ENCODE data around the gene SMIM15.

SMIM15 gene

DNA sequence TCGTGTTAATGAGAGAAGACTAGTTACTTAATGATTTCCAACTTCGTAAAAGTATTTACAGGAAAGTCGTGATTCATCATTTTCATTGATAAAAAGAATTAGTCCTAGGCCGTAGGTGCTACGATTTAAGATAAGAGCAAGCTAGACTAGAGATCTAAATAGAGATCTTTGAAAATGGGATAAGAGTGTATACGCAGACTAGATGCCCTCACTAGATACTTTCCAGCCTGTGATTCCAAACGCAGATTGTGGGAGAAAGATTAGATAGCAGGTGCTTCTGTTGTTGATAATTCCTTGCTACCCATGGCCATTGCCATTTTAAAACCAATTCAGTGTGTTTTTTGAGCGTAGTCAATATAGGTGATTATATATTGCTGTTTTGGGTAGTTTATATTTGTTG lies 6.7 kb upstream of the SMIM15 start:
- no peak for DNase-seq
- intact Hi-C loops (cut with DNase I; ENCODE audit: low total_unique reads): loop anchor here (10.0 kb wide), 1 partner anchor 224 kb away; the partner anchor contains the start of genes ERCC8 and NDUFAF2
- Histone ChIP-seq H3K4me1 (peaks cover 0 to 7% (median 3%) of the 10 kb centered on the region in 4 donors), H3K9me3 (no peaks in the 10 kb centered on the region), H3K27ac (no peak overlapping the region), H3K36me3 (no peaks in the 10 kb centered on the region), H3K4me3 (no peak overlapping the region), H3K27me3 (no peaks in the 10 kb centered on the region)
- TF ChIP-seq, protein P1, sequence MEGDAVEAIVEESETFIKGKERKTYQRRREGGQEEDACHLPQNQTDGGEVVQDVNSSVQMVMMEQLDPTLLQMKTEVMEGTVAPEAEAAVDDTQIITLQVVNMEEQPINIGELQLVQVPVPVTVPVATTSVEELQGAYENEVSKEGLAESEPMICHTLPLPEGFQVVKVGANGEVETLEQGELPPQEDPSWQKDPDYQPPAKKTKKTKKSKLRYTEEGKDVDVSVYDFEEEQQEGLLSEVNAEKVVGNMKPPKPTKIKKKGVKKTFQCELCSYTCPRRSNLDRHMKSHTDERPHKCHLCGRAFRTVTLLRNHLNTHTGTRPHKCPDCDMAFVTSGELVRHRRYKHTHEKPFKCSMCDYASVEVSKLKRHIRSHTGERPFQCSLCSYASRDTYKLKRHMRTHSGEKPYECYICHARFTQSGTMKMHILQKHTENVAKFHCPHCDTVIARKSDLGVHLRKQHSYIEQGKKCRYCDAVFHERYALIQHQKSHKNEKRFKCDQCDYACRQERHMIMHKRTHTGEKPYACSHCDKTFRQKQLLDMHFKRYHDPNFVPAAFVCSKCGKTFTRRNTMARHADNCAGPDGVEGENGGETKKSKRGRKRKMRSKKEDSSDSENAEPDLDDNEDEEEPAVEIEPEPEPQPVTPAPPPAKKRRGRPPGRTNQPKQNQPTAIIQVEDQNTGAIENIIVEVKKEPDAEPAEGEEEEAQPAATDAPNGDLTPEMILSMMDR (IDR thresholded peaks at IDR 0.05): no peak

DNA sequence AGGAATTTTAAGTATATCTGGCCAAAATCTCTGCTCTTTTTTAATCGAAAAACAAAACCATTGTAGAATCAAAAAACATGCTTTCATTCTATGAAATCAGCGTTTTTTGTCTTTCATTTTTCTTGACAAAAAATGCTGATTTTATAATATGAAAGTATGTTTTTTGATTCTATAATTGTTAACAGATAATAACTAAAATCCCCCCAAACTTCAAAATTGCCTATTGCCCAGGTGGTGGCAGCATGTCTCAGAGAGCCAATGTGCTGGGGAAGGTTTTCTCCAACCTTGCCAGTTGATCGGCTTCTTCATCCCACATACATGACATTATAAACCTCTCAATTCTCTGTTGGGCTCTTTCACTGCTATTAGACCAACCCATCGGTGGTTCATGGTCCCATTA lies 5.1 kb upstream of the SMIM15 start:
- H3K9me3 ChIP-seq: no peaks in the 10 kb centered on the region
- DNase-seq: no peak
- H3K27me3 ChIP-seq: no peaks in the 10 kb centered on the region
- TF ChIP-seq, protein P1 (IDR thresholded peaks at IDR 0.05): peak in 1 of 2 experiments; percentile 18
- H3K4me1 ChIP-seq: peaks cover 0 to 13% (median 3%) of the 10 kb centered on the region in 4 donors
- H3K27ac ChIP-seq: no peak overlapping the region
- intact Hi-C loops (cut with DNase I; ENCODE audit: low total_unique reads): loop anchor here (10.0 kb wide), 1 partner anchor 223 kb away; the partner anchor contains the start of genes ERCC8 and NDUFAF2
- H3K36me3 ChIP-seq: no peaks in the 10 kb centered on the region
- no peak overlapping the region for H3K4me3 ChIP-seq

DNA sequence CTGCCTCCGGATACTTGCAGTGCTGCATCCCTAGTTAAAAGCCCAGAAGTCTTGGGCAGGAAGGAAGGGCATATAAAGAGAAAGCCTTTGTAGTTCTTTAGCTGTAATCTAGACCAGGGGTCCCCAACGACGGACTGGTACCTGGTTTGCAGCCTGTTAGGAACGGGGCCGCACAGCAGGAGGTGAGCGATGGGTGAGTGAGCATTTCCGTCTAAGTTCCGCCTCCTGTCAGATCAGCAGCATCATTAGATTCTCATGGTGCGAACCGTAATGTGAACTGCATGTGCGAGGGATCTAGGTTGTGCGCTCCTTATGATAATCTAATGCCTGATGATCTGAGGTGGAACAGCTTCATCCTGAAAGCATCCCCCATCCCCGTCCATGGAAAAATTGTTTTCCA lies 1.6 kb upstream of the SMIM15 start:
- no peak for DNase-seq
- Histone ChIP-seq H3K4me1 (peaks cover 0 to 35% (median 8%) of the 10 kb centered on the region in 4 donors), H3K9me3 (no peaks in the 10 kb centered on the region), H3K27me3 (no peaks in the 10 kb centered on the region), H3K4me3 (no peak overlapping the region), H3K36me3 (peaks cover 0 to 13% (median 12%) of the 10 kb centered on the region in 3 donors), H3K27ac (no peak overlapping the region)
- intact Hi-C loops (cut with DNase I; ENCODE audit: low total_unique reads): loop anchor here (5.0 to 10.0 kb wide), 3 partner anchors 118 to 219 kb away; partner anchors contain the start of genes ERCC8, NDUFAF2 and ZSWIM6
- TF ChIP-seq, protein P1 (IDR thresholded peaks at IDR 0.05): no peak

DNA sequence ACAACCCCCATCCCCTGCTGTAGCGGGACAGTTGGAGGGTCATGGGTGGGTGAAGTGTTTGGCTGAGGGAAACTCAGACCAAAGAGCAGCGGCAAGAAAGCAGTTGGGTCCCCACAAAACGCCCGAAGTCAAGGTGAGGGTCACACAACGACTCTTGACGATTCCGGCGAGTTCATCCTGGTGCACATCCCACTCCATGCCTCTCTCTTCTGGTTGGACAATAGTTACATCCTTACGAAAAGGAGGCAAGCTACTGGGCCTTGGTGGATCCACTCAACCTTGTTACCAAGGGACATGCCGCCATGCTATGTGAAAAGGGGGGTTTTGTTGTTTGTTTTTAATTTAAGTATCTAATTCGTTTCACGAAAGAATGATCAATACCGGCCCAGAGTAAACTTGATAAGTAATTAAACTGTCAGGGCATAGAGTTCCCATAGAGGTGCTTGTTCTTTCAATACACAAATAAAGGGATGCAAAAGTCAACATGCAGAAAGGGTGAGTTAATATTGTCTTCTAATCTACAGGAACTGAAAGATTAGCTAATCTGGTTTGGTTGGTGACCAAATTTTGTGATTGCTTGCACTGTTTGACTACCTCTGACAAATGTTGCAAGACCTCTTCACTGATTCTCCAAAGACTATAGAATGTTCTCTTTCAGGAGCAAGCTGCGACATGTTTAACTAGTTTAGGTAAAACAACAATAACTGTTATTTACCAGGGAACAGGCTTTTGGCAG lies 732 bp upstream of the SMIM15 start:
- Histone ChIP-seq H3K4me1 (peaks cover 0 to 35% (median 8%) of the 10 kb centered on the region in 4 donors), H3K4me3 (peak overlapping the region; percentile 78), H3K9me3 (no peaks in the 10 kb centered on the region), H3K27ac (peak overlapping the region; percentile 91 to 92), H3K36me3 (peaks cover 0 to 17% (median 12%) of the 10 kb centered on the region in 3 donors), H3K27me3 (no peaks in the 10 kb centered on the region)
- DNase-seq: no peak
- intact Hi-C loops (cut with DNase I; ENCODE audit: low total_unique reads): loop anchor here (5.0 to 10.0 kb wide), 3 partner anchors 119 to 218 kb away; partner anchors contain the start of genes ERCC8, NDUFAF2 and ZSWIM6
- TF ChIP-seq, protein P1 (IDR thresholded peaks at IDR 0.05): no peak

- TF ChIP-seq, protein P1 (IDR thresholded peaks at IDR 0.05): no peak
- Histone ChIP-seq H3K4me1 (peaks cover 0 to 35% (median 8%) of the 10 kb centered on the region in 4 donors), H3K9me3 (no peaks in the 10 kb centered on the region), H3K27me3 (no peaks in the 10 kb centered on the region), H3K4me3 (no peak overlapping the region), H3K27ac (no peak overlapping the region), H3K36me3 (peaks cover 0 to 19% (median 17%) of the 10 kb centered on the region in 3 donors)
- intact Hi-C loops (cut with DNase I; ENCODE audit: low total_unique reads): loop anchor here (5.0 to 10.0 kb wide), 3 partner anchors 122 to 216 kb away; partner anchors contain the start of genes ERCC8, NDUFAF2 and ZSWIM6
- no peak for DNase-seq
Measured at GRCh38 chr5:61160497-61160896, 1.8 kb downstream of the SMIM15 start.

Data from tibial artery (tissue), 4 donors.